OCI-LY3 (cell line): ENCODE results near the gene TMEM98.

Experiments used
- CTCF ChIP-seq: fragments of 200-600, 300-600 bp; sonication (generic); IDR thresholded peaks from 2 replicates; pipeline ENCODE4 v1.5.1; 2014; ENCODE audit warnings: antibody characterized with exemption, low read length, low read depth
- EZH2phosphoT487 ChIP-seq: fragments of 200-600 bp; shearing (Covaris generic); IDR thresholded peaks from 2 replicates; pipeline ENCODE4 v1.6.1; 2018; ENCODE audit warnings: antibody characterized with exemption, mixed run types, low read depth

GRCh38 chr17:32976131-32976530 is 48.2 kb downstream of the TMEM98 start:
- TF ChIP-seq CTCF, result no peak
- TF ChIP-seq EZH2phosphoT487, result no peak
